ENCODE results near the gene ALLC. TPM values are rescaled to one million over a fixed set of nuclear protein-coding genes. Genes with fewer than 3 reads are reported as not detected.

ALLC gene
- total and polyA plus RNA-seq, 9 of the 15 experiments (the other 6 are each of a cell fraction or from before 2014, with no cell fraction given), result not detected

- no peak for FAIRE-seq
- BruUV-seq (replicated peaks), result no TSS peak
- TF ChIP-seq MGA (IDR thresholded peaks at IDR 0.05) (no peak), RBBP5 (IDR thresholded peaks at IDR 0.05; ENCODE audit: borderline replicate concordance, insufficient read depth, low read length, poor library complexity, severe bottlenecking) (no peak), HDAC1 (IDR thresholded peaks at IDR 0.05) (no peak), CBX1 (IDR thresholded peaks at IDR 0.05; ENCODE audit: low read depth) (no peak)
- TF ChIP-seq, protein P1, sequence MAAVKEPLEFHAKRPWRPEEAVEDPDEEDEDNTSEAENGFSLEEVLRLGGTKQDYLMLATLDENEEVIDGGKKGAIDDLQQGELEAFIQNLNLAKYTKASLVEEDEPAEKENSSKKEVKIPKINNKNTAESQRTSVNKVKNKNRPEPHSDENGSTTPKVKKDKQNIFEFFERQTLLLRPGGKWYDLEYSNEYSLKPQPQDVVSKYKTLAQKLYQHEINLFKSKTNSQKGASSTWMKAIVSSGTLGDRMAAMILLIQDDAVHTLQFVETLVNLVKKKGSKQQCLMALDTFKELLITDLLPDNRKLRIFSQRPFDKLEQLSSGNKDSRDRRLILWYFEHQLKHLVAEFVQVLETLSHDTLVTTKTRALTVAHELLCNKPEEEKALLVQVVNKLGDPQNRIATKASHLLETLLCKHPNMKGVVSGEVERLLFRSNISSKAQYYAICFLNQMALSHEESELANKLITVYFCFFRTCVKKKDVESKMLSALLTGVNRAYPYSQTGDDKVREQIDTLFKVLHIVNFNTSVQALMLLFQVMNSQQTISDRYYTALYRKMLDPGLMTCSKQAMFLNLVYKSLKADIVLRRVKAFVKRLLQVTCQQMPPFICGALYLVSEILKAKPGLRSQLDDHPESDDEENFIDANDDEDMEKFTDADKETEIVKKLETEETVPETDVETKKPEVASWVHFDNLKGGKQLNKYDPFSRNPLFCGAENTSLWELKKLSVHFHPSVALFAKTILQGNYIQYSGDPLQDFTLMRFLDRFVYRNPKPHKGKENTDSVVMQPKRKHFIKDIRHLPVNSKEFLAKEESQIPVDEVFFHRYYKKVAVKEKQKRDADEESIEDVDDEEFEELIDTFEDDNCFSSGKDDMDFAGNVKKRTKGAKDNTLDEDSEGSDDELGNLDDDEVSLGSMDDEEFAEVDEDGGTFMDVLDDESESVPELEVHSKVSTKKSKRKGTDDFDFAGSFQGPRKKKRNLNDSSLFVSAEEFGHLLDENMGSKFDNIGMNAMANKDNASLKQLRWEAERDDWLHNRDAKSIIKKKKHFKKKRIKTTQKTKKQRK (IDR thresholded peaks at IDR 0.05; ENCODE audit: borderline replicate concordance, low read depth, low read length), result no peak
Observed at GRCh38 chr2:3650140-3650920, 7.7 kb upstream of the ALLC start.

More at GRCh38 chr2:3650140-3650920, 7.7 kb upstream of the ALLC start:
- Histone ChIP-seq H3K36me3 (ENCODE audit: control insufficient read depth, insufficient read depth, low read length) (no peaks in the 10 kb centered on the region), H3K4me3 (no peak overlapping the region), H4K20me1 (replicated peaks; ENCODE audit: control insufficient read depth, insufficient read depth, low read length) (peaks cover 16% of the 10 kb centered on the region), H3K9ac (ENCODE audit: insufficient read depth in 1 of 2, low read depth in 2 of 2, low read length in 2 of 2) (0 out of 4 replicates have a peak overlapping the region, but pooled peaks of 1 of the 2 experiments have one; percentile 18), H3K27me3 (ENCODE audit: control insufficient read depth in 2 of 2, insufficient read depth in 2 of 2, low read length in 2 of 2) (peaks cover 49 to 92% of the 10 kb centered on the region in 2 experiments), H3K27ac (ENCODE audit: extremely low read depth, low read depth, low read length) (no peak overlapping the region), H3K9me1 (ENCODE audit: control insufficient read depth, insufficient read depth, low read length) (no peaks in the 10 kb centered on the region), H3K79me2 (ENCODE audit: control insufficient read depth, insufficient read depth, low read length) (no peaks in the 10 kb centered on the region), H3K4me1 (replicated peaks in 1 of 2; ENCODE audit: control insufficient read depth in 2 of 2, insufficient read depth in 2 of 2, low read length in 2 of 2) (peaks cover 0 to 25% of the 10 kb centered on the region in 2 experiments; a peak in 3 of 5 replicates), H2AFZ (ENCODE audit: low read depth, low read length) (no peak overlapping the region), H3K4me2 (ENCODE audit: insufficient read depth, low read length) (no peak overlapping the region), H3K9me3 (replicated peaks; ENCODE audit: control insufficient read depth, insufficient read depth, low read depth, low read length) (no peaks in the 10 kb centered on the region)
- DNase-seq (ENCODE audit: extremely low read depth in 1 of 4, low spot score in 3 of 4), result no peak
- ATAC-seq, result no peak; the same call in 1 of the 3 replicates
- in situ Hi-C loops (cut with MboI) (loop anchor here (10.0 to 25.0 kb wide), 3 partner anchors 156 to 1538 kb away; no protein-coding TSS in a partner anchor), intact Hi-C loops (cut with micrococcal nuclease) (loop anchor here (2.0 to 5.0 kb wide), 5 partner anchors 56 to 228 kb away; partner anchors contain the start of genes COLEC11 and RPS7)
- ChIA-PET CTCF (ENCODE audit: low intra/inter-chr PET ratio) (interaction anchor here (0.7 to 1.1 kb wide), 2 partner anchors 28 to 188 kb away, joined by 3 read pairs; no protein-coding TSS in a partner anchor), POLR2A (no interaction called here)
- WGBS (ENCODE audit: insufficient coverage, low coverage, missing lambda C conversion rate), result 17% methylated on average over 18 of the region's 20 CpGs

All from K562 (cell line).